SK-N-DZ (cell line): Measurements from ENCODE around the gene GPR148.

Experiments
- DNase-seq: peaks from one replicate; pipeline ENCODE4 v3.0.0-alpha.2; 2015; ENCODE audit warnings: low spot score

The GPR148 gene

DNA sequence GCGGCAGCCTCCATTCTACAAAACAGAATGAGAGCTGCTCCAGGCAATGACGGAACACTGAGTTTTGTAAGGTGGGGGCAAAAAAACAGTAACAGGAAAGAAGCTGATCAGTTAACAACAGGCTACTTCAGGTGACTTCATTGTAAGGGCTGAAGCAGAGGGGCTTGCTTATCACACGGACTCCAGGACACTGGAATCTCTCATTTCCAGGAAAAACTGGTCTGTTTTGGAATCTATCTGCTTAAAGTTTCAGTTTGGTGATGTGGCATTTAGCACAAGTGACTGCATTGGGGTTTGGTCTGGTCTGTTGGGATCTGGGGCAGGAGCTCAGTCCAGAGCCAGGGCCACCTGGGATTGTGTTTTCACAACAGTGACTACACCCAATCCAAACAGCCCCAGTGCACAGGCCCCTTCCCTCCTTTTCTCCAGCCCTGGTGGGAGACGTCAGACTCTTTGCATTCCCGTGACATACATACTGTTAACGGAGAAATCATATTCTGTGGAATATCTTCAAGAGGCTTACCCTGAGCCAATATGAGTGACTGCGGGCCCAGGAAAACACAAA is 40.6 kb downstream of the GPR148 start:
- DNase-seq = no peak

DNA sequence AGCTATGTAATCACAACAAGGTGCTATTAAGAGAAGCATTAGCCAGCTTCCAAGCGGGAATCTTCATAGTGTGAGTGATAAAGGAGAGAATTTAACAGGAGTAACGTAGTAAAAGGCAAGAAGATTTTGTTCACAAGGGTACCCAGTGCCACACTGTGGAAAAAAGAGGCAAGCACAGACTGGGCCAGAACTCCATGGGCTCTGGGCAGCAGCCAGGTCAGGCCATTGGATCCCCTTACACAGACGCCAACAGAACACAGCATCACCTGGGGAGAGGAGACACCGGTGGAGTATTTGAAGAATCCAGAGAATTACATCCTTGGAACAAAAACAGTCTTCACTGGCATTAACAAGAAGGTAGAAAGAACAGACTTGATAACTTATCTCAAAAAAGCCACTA is 47.7 kb downstream of the GPR148 start:
- DNase-seq = no peak

DNA sequence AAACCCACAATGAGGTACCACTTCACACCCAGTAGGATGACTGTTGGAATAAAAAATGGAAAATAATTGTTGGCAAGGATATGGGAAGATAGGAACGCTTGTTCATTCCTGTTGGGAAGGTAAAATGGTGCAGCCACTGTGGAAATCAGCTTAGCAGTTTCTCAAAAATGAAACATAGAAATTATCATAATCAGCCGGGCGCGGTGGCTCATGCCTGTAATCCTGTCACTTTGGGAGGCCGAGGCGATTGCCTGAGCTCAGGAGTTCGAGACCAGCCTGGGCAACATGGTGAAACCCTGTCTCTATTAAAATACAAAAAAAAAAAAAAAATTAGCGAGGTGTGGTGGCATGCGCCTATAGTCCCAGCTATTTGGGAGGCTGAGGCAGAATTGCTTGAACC is 49.9 kb downstream of the GPR148 start:
- DNase-seq = no peak
